Measurements from ENCODE around the gene MPZL2.

- TF ChIP-seq CTCF (IDR thresholded peaks at IDR 0.05) = peak; percentile 72
- no peak for TF ChIP-seq POLR2AphosphoS5 (IDR thresholded peaks at IDR 0.05; ENCODE audit: low read depth, low read length)
- TF ChIP-seq REST (IDR thresholded peaks at IDR 0.05; ENCODE audit: insufficient read depth in 1 of 2, low read depth in 2 of 2, low read length in 1 of 2) = no peak
- TF ChIP-seq TCF7L2 (IDR thresholded peaks at IDR 0.05; ENCODE audit: low read depth, low read length) = no peak
These were observed 26.8 kb upstream of the MPZL2 start for GRCh38 chr11:118290923-118291322.

Data from Panc1 (cell line).